ENCODE results near the gene CHURC1. TPM values are rescaled to one million over a fixed set of nuclear protein-coding genes. Genes with fewer than 3 reads are reported as not detected.

CHURC1 gene
- total RNA-seq, 1 donor from 2014 or later: 59.8 TPM

- H3K4me1 Mint-ChIP-seq: peaks cover 17% of the 10 kb centered on the region
- peak overlapping the region; percentile 92 for H3K4me2 ChIP-seq
- peak overlapping the region; percentile 97 for H3K4me3 ChIP-seq
- no peaks in the 10 kb centered on the region for H3K9me3 Mint-ChIP-seq
- H2AFZ ChIP-seq (replicated peaks): peak overlapping the region; percentile 99
- no peak for DNase-seq (ENCODE audit: low spot score)
- peaks cover 10% of the 10 kb centered on the region for H3K4me1 ChIP-seq
- H3K9me3 ChIP-seq (ENCODE audit: low read depth): no peaks in the 10 kb centered on the region
- peaks cover 2% of the 10 kb centered on the region for H3K27me3 Mint-ChIP-seq (ENCODE audit: insufficient read depth, low read depth)
- H3K36me3 Mint-ChIP-seq: peaks cover 1% of the 10 kb centered on the region
- peak overlapping the region; percentile 87 for H3K4me3 Mint-ChIP-seq
- H3F3A ChIP-seq (ENCODE audit: low read depth): peaks cover 8% of the 10 kb centered on the region
- H3K27ac ChIP-seq: peak overlapping the region; percentile 65
- peak overlapping the region; percentile 92 for H3K9ac ChIP-seq
- TF ChIP-seq CTCF (IDR thresholded peaks at IDR 0.05) (no peak), EZH2phosphoT487 (IDR thresholded peaks at IDR 0.05) (no peak), EZH2 (IDR thresholded peaks at IDR 0.05) (no peak)
- no peaks in the 10 kb centered on the region for H3K36me3 ChIP-seq
- peaks cover 12% of the 10 kb centered on the region for H4K20me1 ChIP-seq (ENCODE audit: low read depth)
- no peaks in the 10 kb centered on the region for H3K27me3 ChIP-seq
- H3K79me2 ChIP-seq (ENCODE audit: low read depth): peaks cover 45% of the 10 kb centered on the region
- H3K27ac Mint-ChIP-seq: peak overlapping the region; percentile 88
Measured at GRCh38 chr14:64915029-64915424, 772 bp downstream of the CHURC1 start.

DNA sequence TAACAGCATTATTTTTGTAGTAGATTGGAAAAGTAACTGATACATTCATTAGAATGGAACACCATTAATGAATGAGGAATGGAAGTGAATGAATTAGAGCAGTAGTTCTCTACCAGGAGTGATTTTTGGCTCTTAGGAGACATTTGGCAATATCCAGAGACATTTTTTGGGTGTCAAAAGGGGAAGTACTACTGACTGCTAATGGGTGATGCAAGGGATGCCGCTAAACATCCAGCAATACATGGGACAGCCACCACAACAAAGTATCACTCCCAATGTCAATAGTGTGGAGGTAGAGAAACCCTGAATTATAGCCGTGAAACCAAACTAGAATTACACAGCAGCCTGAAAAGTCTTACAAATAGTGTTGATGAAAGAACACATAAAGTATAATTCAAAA, 1.5 kb downstream of the CHURC1 start:
- Histone ChIP-seq H3K79me2 (ENCODE audit: low read depth) (peaks cover 48% of the 10 kb centered on the region), H3K4me2 (peak overlapping the region; percentile 92), H3K9me3 (ENCODE audit: low read depth) (no peaks in the 10 kb centered on the region), H3K9ac (no peak overlapping the region), H4K20me1 (ENCODE audit: low read depth) (peaks cover 12% of the 10 kb centered on the region), H3F3A (ENCODE audit: low read depth) (peaks cover 8% of the 10 kb centered on the region), H2AFZ (replicated peaks) (no peak overlapping the region), H3K27ac (no peak overlapping the region), H3K4me3 (no peak overlapping the region), H3K27me3 (no peaks in the 10 kb centered on the region), H3K4me1 (peaks cover 10% of the 10 kb centered on the region), H3K36me3 (no peaks in the 10 kb centered on the region)
- Mint-ChIP-seq H3K9me3 (no peaks in the 10 kb centered on the region), H3K27me3 (ENCODE audit: insufficient read depth, low read depth) (peaks cover 2% of the 10 kb centered on the region), H3K27ac (no peak overlapping the region), H3K36me3 (peaks cover 1% of the 10 kb centered on the region), H3K4me1 (peaks cover 17% of the 10 kb centered on the region), H3K4me3 (peak overlapping the region; percentile 87)
- no peak for TF ChIP-seq CTCF (IDR thresholded peaks at IDR 0.05)
- DNase-seq (ENCODE audit: low spot score): no peak

DNA sequence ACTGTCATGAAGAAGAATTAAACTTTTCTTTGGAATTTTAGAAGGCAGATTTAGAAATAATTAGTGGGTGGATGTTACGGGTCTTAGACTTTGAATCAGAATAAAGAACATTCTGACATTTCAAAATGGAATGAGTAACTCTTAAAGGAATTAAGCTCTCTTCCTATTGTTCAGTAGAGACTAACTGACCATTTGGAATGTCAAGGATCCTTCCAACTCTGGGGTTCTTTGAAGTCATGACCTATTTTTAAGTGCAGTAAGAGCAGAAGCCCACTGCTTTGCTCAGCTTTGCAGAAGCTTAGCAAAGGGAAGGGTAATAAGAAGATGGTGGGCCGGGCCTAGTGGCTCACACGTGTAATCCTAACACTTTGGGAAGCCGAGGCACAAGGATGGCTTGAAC, 4.0 kb downstream of the CHURC1 start:
- H3K4me3 Mint-ChIP-seq: no peak overlapping the region
- Histone ChIP-seq H2AFZ (replicated peaks) (no peak overlapping the region), H3K27ac (no peak overlapping the region), H3K27me3 (no peaks in the 10 kb centered on the region), H3K79me2 (ENCODE audit: low read depth) (peaks cover 53% of the 10 kb centered on the region), H3K9me3 (ENCODE audit: low read depth) (no peaks in the 10 kb centered on the region), H3K36me3 (no peaks in the 10 kb centered on the region), H4K20me1 (ENCODE audit: low read depth) (peaks cover 12% of the 10 kb centered on the region), H3K4me2 (no peak overlapping the region), H3K9ac (no peak overlapping the region), H3F3A (ENCODE audit: low read depth) (no peaks in the 10 kb centered on the region), H3K4me1 (peaks cover 10% of the 10 kb centered on the region), H3K4me3 (no peak overlapping the region)
- no peak for DNase-seq (ENCODE audit: low spot score)
- H3K9me3 Mint-ChIP-seq: no peaks in the 10 kb centered on the region
- H3K4me1 Mint-ChIP-seq: peaks cover 17% of the 10 kb centered on the region
- TF ChIP-seq EZH2 (IDR thresholded peaks at IDR 0.05) (no peak), EZH2phosphoT487 (IDR thresholded peaks at IDR 0.05) (no peak), CTCF (IDR thresholded peaks at IDR 0.05) (no peak)
- H3K27me3 Mint-ChIP-seq (ENCODE audit: insufficient read depth, low read depth): no peaks in the 10 kb centered on the region
- H3K36me3 Mint-ChIP-seq: peaks cover 1% of the 10 kb centered on the region
- H3K27ac Mint-ChIP-seq: no peak overlapping the region

Data from neural progenitor cell (in vitro differentiated cells).